HepG2 (cell line): ENCODE data around the gene DACT2. TPM values are rescaled to one million over a fixed set of nuclear protein-coding genes. Genes with fewer than 3 reads are reported as not detected.

Experiments
- ATF7-NPFF ChIP-seq: sonication (generic); formaldehyde crosslinking; IDR thresholded peaks from 2 replicates; pipeline ENCODE4 v1.8.1; 2023; ENCODE audit warnings: mild to moderate bottlenecking, low read depth, missing genetic modification reagents, moderate library complexity
- HMGA1 ChIP-seq: sonication (generic); formaldehyde crosslinking; conservative IDR thresholded peaks from 2 replicates; pipeline ENCODE4 v1.4.0; 2020; ENCODE audit warnings: missing genetic modification reagents
- KAT8 ChIP-seq: IDR thresholded peaks from 2 replicates; pipeline ENCODE4 v1.6.1; 2016; ENCODE audit warnings: missing genetic modification reagents, missing compliant biosample characterization
- RAD21 ChIP-seq: fragments of 450-650 bp; formaldehyde crosslinking; IDR thresholded peaks from 2 replicates; pipeline ENCODE4 v1.5.0; 2020; ENCODE audit warnings: mild to moderate bottlenecking
- ZNF317 ChIP-seq: sonication (generic); formaldehyde crosslinking; IDR thresholded peaks from 2 replicates; pipeline ENCODE4 v1.5.0; 2020; ENCODE audit warnings: mild to moderate bottlenecking, missing genetic modification reagents
- ZNF747 ChIP-seq: sonication (generic); formaldehyde crosslinking; IDR thresholded peaks from 2 replicates; pipeline ENCODE4 v1.8.1; 2023; ENCODE audit warnings: missing genetic modification reagents, mild to moderate bottlenecking, borderline replicate concordance
- ZSCAN31 ChIP-seq: sonication (generic); formaldehyde crosslinking; IDR thresholded peaks from 2 replicates; pipeline ENCODE4 v1.5.0; 2020; ENCODE audit warnings: low read depth, mild to moderate bottlenecking, missing genetic modification reagents
- polyA plus RNA-seq, 8 experiments: library from polyadenylated mRNA; depleted of rRNA in 3 of 8; stranded (reverse) in 7 of 8; unstranded in 1 of 8; fragments of >200 nt; fragmentation: Illumina TruSeq in 4 of 8; extraction: Trizol in 4 of 8; gene quantifications; 2 replicates each; pipeline versions ENCODE4 v1.2.1 to v1.2.3, GENCODE V29; 2011 to 2016; ENCODE audit warnings: low read depth in 4 of 8, missing spikeins in 1 of 8, mixed read lengths in 1 of 8; ENCODE audit not compliant: insufficient read depth in 1 of 8
- total RNA-seq, 5 experiments: library from RNA; depleted of rRNA; stranded (reverse); fragments of >200 nt; fragmentation: Illumina TruSeq; extraction: Trizol; gene quantifications; 2 replicates each; pipeline ENCODE4 v1.2.3, GENCODE V29; 2016; ENCODE audit warnings: low read depth in 1 of 5
- TF ChIP-seq, protein P1 (sequence below): sonication (generic); formaldehyde crosslinking; IDR thresholded peaks from 2 replicates; pipeline ENCODE4 v1.4.0; 2020; ENCODE audit warnings: missing genetic modification reagents
- TF ChIP-seq, protein P2 (sequence below): sonication (generic); formaldehyde crosslinking; IDR thresholded peaks from 2 replicates; pipeline ENCODE4 v1.5.1; 2020; ENCODE audit warnings: missing genetic modification reagents, mild to moderate bottlenecking, borderline replicate concordance
- TF ChIP-seq, protein P3 (sequence below): sonication (generic); formaldehyde crosslinking; IDR thresholded peaks from 2 replicates; pipeline ENCODE4 v1.4.0; 2020; ENCODE audit warnings: missing genetic modification reagents, borderline replicate concordance
- TF ChIP-seq, protein P4 (sequence below): sonication (generic); formaldehyde crosslinking; IDR thresholded peaks from 2 replicates; pipeline ENCODE4 v1.8.0; 2022; ENCODE audit warnings: mild to moderate bottlenecking, missing genetic modification reagents
- TF ChIP-seq, protein P5 (sequence below): IDR thresholded peaks from 2 replicates; pipeline ENCODE4 v1.4.0; 2020; ENCODE audit warnings: mild to moderate bottlenecking, missing genetic modification reagents

Gene DACT2
- total and polyA plus RNA-seq, 2 of the 13 experiments (the other 11 are each of a cell fraction or from before 2014, with no cell fraction given) = 0.15 TPM; not detected in 1

DNA sequence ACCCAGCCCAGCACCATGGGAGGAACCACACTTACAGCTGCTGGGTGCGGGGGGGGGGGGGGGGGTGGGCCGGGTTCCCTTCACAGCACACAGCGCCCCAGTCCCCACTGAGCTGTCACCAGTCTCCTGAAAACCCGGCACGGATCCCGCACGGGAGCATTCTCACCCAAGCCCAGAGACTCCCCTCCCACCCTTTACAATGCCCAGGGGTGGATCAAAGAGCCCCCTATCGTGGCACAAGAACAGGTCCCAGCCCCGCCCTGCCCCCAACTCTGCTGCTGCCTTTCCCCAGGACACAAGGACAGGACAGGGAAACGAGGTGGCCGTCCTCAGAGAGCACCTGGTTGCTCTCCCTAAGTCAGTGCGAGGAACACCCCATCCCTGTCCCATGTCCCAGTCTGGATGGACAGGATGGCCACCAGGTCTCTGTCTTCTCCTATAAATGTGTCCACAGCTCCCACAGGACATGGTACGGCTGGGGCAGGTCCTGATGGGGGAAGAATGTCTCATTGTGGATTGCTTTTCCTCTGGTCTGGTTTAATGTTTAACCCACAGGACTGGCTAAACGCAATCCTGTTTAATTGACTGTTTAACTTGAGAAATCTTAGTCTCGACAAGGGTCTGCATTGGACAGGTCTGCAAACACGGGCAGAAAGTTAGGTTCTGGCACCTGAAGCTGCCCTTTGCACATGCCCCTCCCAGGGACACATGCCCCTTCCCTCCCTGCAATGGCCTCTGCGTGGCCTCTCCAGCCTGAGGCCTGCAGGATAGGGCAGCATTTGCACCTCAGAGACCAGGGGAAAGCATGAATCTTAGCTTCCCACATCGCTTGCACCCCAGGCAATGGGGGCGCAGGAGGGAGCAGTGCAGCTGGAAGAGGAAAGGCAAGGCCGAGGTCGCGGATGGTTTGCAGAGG lies 45.3 kb downstream of the DACT2 start (continued):
- TF ChIP-seq, protein P1, sequence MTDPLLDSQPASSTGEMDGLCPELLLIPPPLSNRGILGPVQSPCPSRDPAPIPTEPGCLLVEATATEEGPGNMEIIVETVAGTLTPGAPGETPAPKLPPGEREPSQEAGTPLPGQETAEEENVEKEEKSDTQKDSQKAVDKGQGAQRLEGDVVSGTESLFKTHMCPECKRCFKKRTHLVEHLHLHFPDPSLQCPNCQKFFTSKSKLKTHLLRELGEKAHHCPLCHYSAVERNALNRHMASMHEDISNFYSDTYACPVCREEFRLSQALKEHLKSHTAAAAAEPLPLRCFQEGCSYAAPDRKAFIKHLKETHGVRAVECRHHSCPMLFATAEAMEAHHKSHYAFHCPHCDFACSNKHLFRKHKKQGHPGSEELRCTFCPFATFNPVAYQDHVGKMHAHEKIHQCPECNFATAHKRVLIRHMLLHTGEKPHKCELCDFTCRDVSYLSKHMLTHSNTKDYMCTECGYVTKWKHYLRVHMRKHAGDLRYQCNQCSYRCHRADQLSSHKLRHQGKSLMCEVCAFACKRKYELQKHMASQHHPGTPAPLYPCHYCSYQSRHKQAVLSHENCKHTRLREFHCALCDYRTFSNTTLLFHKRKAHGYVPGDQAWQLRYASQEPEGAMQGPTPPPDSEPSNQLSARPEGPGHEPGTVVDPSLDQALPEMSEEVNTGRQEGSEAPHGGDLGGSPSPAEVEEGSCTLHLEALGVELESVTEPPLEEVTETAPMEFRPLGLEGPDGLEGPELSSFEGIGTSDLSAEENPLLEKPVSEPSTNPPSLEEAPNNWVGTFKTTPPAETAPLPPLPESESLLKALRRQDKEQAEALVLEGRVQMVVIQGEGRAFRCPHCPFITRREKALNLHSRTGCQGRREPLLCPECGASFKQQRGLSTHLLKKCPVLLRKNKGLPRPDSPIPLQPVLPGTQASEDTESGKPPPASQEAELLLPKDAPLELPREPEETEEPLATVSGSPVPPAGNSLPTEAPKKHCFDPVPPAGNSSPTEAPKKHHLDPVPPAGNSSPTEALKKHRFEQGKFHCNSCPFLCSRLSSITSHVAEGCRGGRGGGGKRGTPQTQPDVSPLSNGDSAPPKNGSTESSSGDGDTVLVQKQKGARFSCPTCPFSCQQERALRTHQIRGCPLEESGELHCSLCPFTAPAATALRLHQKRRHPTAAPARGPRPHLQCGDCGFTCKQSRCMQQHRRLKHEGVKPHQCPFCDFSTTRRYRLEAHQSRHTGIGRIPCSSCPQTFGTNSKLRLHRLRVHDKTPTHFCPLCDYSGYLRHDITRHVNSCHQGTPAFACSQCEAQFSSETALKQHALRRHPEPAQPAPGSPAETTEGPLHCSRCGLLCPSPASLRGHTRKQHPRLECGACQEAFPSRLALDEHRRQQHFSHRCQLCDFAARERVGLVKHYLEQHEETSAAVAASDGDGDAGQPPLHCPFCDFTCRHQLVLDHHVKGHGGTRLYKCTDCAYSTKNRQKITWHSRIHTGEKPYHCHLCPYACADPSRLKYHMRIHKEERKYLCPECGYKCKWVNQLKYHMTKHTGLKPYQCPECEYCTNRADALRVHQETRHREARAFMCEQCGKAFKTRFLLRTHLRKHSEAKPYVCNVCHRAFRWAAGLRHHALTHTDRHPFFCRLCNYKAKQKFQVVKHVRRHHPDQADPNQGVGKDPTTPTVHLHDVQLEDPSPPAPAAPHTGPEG (CRISPR knock-in tag) = no peak; the same call in 1 of the 2 replicates
- TF ChIP-seq, protein P2, sequence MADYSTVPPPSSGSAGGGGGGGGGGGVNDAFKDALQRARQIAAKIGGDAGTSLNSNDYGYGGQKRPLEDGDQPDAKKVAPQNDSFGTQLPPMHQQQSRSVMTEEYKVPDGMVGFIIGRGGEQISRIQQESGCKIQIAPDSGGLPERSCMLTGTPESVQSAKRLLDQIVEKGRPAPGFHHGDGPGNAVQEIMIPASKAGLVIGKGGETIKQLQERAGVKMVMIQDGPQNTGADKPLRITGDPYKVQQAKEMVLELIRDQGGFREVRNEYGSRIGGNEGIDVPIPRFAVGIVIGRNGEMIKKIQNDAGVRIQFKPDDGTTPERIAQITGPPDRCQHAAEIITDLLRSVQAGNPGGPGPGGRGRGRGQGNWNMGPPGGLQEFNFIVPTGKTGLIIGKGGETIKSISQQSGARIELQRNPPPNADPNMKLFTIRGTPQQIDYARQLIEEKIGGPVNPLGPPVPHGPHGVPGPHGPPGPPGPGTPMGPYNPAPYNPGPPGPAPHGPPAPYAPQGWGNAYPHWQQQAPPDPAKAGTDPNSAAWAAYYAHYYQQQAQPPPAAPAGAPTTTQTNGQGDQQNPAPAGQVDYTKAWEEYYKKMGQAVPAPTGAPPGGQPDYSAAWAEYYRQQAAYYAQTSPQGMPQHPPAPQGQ = no peak
- TF ChIP-seq, protein P3, sequence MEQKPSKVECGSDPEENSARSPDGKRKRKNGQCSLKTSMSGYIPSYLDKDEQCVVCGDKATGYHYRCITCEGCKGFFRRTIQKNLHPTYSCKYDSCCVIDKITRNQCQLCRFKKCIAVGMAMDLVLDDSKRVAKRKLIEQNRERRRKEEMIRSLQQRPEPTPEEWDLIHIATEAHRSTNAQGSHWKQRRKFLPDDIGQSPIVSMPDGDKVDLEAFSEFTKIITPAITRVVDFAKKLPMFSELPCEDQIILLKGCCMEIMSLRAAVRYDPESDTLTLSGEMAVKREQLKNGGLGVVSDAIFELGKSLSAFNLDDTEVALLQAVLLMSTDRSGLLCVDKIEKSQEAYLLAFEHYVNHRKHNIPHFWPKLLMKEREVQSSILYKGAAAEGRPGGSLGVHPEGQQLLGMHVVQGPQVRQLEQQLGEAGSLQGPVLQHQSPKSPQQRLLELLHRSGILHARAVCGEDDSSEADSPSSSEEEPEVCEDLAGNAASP (CRISPR knock-in tag) = peak; percentile 79; the same call in 1 of the 2 replicates
- TF ChIP-seq KAT8 (CRISPR knock-in tag) (peak; percentile 56; the same call in 1 of the 2 replicates), HMGA1 (CRISPR knock-in tag) (no peak), ZNF747 (CRISPR knock-in tag) (peak; percentile 45; the same call in 1 of the 2 replicates), ZNF317 (CRISPR knock-in tag) (peak; percentile 41; the same call in 1 of the 2 replicates), RAD21 (CRISPR knock-in tag) (0 out of 2 replicates have a peak, but pooled peaks have one; percentile 25), ATF7-NPFF (CRISPR knock-in tag) (peak; percentile 73; the same call in 1 of the 2 replicates), ZSCAN31 (CRISPR knock-in tag) (0 out of 2 replicates have a peak, but pooled peaks have one; percentile 48)
- TF ChIP-seq, protein P4, sequence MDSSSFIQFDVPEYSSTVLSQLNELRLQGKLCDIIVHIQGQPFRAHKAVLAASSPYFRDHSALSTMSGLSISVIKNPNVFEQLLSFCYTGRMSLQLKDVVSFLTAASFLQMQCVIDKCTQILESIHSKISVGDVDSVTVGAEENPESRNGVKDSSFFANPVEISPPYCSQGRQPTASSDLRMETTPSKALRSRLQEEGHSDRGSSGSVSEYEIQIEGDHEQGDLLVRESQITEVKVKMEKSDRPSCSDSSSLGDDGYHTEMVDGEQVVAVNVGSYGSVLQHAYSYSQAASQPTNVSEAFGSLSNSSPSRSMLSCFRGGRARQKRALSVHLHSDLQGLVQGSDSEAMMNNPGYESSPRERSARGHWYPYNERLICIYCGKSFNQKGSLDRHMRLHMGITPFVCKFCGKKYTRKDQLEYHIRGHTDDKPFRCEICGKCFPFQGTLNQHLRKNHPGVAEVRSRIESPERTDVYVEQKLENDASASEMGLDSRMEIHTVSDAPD (CRISPR knock-in tag) = no peak
- TF ChIP-seq, protein P5, sequence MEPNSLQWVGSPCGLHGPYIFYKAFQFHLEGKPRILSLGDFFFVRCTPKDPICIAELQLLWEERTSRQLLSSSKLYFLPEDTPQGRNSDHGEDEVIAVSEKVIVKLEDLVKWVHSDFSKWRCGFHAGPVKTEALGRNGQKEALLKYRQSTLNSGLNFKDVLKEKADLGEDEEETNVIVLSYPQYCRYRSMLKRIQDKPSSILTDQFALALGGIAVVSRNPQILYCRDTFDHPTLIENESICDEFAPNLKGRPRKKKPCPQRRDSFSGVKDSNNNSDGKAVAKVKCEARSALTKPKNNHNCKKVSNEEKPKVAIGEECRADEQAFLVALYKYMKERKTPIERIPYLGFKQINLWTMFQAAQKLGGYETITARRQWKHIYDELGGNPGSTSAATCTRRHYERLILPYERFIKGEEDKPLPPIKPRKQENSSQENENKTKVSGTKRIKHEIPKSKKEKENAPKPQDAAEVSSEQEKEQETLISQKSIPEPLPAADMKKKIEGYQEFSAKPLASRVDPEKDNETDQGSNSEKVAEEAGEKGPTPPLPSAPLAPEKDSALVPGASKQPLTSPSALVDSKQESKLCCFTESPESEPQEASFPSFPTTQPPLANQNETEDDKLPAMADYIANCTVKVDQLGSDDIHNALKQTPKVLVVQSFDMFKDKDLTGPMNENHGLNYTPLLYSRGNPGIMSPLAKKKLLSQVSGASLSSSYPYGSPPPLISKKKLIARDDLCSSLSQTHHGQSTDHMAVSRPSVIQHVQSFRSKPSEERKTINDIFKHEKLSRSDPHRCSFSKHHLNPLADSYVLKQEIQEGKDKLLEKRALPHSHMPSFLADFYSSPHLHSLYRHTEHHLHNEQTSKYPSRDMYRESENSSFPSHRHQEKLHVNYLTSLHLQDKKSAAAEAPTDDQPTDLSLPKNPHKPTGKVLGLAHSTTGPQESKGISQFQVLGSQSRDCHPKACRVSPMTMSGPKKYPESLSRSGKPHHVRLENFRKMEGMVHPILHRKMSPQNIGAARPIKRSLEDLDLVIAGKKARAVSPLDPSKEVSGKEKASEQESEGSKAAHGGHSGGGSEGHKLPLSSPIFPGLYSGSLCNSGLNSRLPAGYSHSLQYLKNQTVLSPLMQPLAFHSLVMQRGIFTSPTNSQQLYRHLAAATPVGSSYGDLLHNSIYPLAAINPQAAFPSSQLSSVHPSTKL (CRISPR knock-in tag) = peak; percentile 88
